DOHH2 (cell line): ENCODE results near the gene SLC25A33.

ENCODE experiments used
- EZH2phosphoT487 ChIP-seq: fragments of 200-600 bp; sonication (generic); IDR thresholded peaks from 2 replicates; pipeline ENCODE4 v1.6.1; 2017; ENCODE audit warnings: borderline replicate concordance, mild to moderate bottlenecking, antibody characterized with exemption, low read length, moderate library complexity, mixed read lengths
- TF ChIP-seq, protein P1 (sequence below): fragments of 200-600 bp; sonication (generic); IDR thresholded peaks from one replicate; pipeline ENCODE4 v1.5.1; 2014; ENCODE audit warnings: antibody characterized with exemption, mild to moderate bottlenecking, low read depth, low read length; ENCODE audit not compliant: poor library complexity, severe bottlenecking

GRCh38 chr1:9606948-9607347, 67.7 kb downstream of the SLC25A33 start:
- TF ChIP-seq, protein P1, sequence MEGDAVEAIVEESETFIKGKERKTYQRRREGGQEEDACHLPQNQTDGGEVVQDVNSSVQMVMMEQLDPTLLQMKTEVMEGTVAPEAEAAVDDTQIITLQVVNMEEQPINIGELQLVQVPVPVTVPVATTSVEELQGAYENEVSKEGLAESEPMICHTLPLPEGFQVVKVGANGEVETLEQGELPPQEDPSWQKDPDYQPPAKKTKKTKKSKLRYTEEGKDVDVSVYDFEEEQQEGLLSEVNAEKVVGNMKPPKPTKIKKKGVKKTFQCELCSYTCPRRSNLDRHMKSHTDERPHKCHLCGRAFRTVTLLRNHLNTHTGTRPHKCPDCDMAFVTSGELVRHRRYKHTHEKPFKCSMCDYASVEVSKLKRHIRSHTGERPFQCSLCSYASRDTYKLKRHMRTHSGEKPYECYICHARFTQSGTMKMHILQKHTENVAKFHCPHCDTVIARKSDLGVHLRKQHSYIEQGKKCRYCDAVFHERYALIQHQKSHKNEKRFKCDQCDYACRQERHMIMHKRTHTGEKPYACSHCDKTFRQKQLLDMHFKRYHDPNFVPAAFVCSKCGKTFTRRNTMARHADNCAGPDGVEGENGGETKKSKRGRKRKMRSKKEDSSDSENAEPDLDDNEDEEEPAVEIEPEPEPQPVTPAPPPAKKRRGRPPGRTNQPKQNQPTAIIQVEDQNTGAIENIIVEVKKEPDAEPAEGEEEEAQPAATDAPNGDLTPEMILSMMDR: no peak
- TF ChIP-seq EZH2phosphoT487: no peak
